ENCODE measurements around the gene ZC3H18.

ZC3H18 gene

DNA sequence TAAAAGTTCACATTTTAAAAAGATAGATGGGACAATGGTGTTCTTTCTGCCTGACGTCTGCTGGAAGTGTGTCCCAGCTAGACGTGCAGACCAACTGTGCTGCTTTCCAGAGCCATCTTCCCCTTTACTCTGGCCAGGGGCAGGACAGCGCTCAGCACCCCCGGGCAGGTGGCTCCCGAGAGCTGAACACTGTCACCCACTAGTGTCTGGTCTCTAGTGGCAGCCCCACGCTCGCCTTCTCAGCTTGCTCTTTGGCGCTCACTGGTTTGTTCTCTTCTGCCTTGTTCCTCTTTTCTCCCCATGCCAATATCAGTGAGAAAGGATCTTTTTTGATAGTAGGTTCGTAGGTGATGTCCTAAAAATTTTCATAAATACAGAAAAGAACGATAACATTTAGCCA, 25.7 kb downstream of the ZC3H18 start:
- TF ChIP-seq CTCF (IDR thresholded peaks at IDR 0.05; ENCODE audit: insufficient read depth, low read depth, low read length, missing control alignments): no peak
- no peak for DNase-seq (ENCODE audit: low read depth)
- no peak overlapping the region for H3K4me3 ChIP-seq (ENCODE audit: low read length)

GRCh38 chr16:88596483-88596882, 26.3 kb downstream of the ZC3H18 start:
- no peak for DNase-seq (ENCODE audit: low read depth)
- no peak overlapping the region for H3K4me3 ChIP-seq (ENCODE audit: low read length)
- no peak for TF ChIP-seq CTCF (IDR thresholded peaks at IDR 0.05; ENCODE audit: insufficient read depth, low read depth, low read length, missing control alignments)

- no peak for DNase-seq (ENCODE audit: low read depth)
- no peak overlapping the region for H3K4me3 ChIP-seq (ENCODE audit: low read length)
- TF ChIP-seq CTCF (IDR thresholded peaks at IDR 0.05; ENCODE audit: insufficient read depth, low read depth, low read length, missing control alignments): no peak
Observed at GRCh38 chr16:88597856-88598491, 27.8 kb downstream of the ZC3H18 start.

GRCh38 chr16:88599092-88599733, 29.0 kb downstream of the ZC3H18 start:
- TF ChIP-seq CTCF (IDR thresholded peaks at IDR 0.05; ENCODE audit: insufficient read depth, low read depth, low read length, missing control alignments): no peak
- H3K4me3 ChIP-seq (ENCODE audit: low read length): no peak overlapping the region
- DNase-seq (ENCODE audit: low read depth): no peak

DNA sequence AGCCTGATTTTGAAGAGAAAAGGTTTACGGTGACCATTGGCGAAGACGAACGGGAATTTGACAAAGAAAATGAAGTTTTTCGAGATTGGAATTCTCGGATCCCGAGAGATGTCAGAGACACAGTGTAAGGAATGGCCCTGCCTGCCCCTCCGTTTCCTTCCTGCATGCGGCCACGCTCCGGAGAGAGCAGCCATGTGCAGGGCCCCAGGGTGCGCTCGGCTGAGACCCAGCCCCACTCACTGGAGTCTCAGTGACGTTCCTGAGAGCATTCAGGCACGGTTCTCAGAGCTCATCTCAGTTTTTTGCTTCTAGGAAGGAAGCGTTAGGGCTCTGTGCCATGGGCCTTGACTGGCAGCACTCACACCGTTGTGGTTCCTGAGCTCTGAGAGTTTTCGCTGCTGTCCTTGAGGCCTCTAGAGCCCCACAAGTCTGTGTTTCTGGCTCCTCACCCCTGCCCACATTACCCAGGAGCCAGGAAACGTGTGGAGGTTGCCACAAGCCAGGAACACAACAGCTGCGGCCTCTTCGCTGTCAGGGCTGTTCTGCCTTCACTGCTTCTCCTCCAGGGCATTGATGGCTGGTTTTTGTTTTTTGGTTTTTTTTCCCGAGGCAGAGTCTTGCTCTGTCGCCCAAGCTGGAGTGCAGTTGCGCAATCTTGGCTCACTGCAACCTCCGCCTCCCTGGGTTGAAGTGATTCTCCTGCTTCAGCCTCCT, 29.8 kb downstream of the ZC3H18 start:
- TF ChIP-seq CTCF (IDR thresholded peaks at IDR 0.05; ENCODE audit: insufficient read depth, low read depth, low read length, missing control alignments): no peak
- no peak overlapping the region for H3K4me3 ChIP-seq (ENCODE audit: low read length)
- no peak for DNase-seq (ENCODE audit: low read depth)

GRCh38 chr16:88600539-88600896, 30.3 kb downstream of the ZC3H18 start:
- no peak overlapping the region for H3K4me3 ChIP-seq (ENCODE audit: low read length)
- DNase-seq (ENCODE audit: low read depth): no peak
- TF ChIP-seq CTCF (IDR thresholded peaks at IDR 0.05; ENCODE audit: insufficient read depth, low read depth, low read length, missing control alignments): no peak
